Activated CD4-positive, alpha-beta T cell treated with anti-CD3 and anti-CD28 coated beads, Interleukin-2, amount 10 ng/mL, durations not matched to agents 24 days and 14 days (primary cell): ENCODE results near the gene NSUN3. TPM values are rescaled to one million over a fixed set of nuclear protein-coding genes. Genes with fewer than 3 reads are reported as not detected.
"Not testable (repeated sequence)": the region's sequence is repeated elsewhere in the genome, so short reads cannot be mapped to it uniquely, and the experiment has no call there.

Experiments used
- DNase-seq: peaks from one replicate; pipeline ENCODE4 v3.0.0; 2022
- H3K27ac Mint-ChIP-seq: one replicate; pipeline ENCODE4 v1.8.0; 2022; ENCODE audit warnings: mild to moderate bottlenecking, mixed read lengths
- H3K27me3 Mint-ChIP-seq: one replicate; pipeline ENCODE4 v1.8.0; 2022; ENCODE audit warnings: mixed read lengths
- H3K36me3 Mint-ChIP-seq: one replicate; pipeline ENCODE4 v1.8.0; 2022; ENCODE audit warnings: low read depth, mild to moderate bottlenecking, mixed read lengths
- H3K4me1 Mint-ChIP-seq: one replicate; pipeline ENCODE4 v1.8.0; 2021; ENCODE audit warnings: mixed read lengths
- H3K4me3 Mint-ChIP-seq: one replicate; pipeline ENCODE4 v1.8.0; 2022; ENCODE audit warnings: mild to moderate bottlenecking, moderate library complexity, mixed read lengths
- H3K9me3 Mint-ChIP-seq: one replicate; pipeline ENCODE4 v1.8.0; 2021; ENCODE audit warnings: mixed read lengths
- intact Hi-C: fragments of 100-400 bp; cut with micrococcal nuclease; formaldehyde crosslinking; loops from one replicate; pipeline ENCODE4 v1.15.1; 2023
- total RNA-seq: library from RNA; stranded (reverse); gene quantifications from 2 replicates; pipeline ENCODE4 v1.2.3, GENCODE V29; 2022

The NSUN3 gene
- total RNA-seq: 15.3 and 17.9 TPM in 2 replicates

- peak; percentile 95 for DNase-seq
- H3K36me3 Mint-ChIP-seq: peaks cover 49% of the 10 kb centered on the region
Measured at GRCh38 chr3:94062513-94063404, at the start of gene NSUN3, which contains the start of gene DHFR2. TSS of gene NSUN3 (plus strand) at chr3:94063061. CDS start at chr3:94063127, 66 bp downstream. TSS of gene DHFR2 (minus strand) at chr3:94062916. CDS start at chr3:94061511, 1,405 bp downstream.

GRCh38 chr3:94015025-94015424, 47.8 kb upstream of the NSUN3 start:
- Mint-ChIP-seq H3K9me3 (peaks cover 11% of the 10 kb centered on the region), H3K27ac (peak overlapping the region; percentile 44)

More at GRCh38 chr3:94062513-94063404, at the start of gene NSUN3, which contains the start of gene DHFR2:
- Mint-ChIP-seq H3K27ac (peak within 1 kb of the TSS; percentile 99), H3K9me3 (peaks cover 6% of the 10 kb centered on the region), H3K4me3 (peak within 1 kb of the TSS; percentile 98), H3K4me1 (peaks cover 43% of the 10 kb centered on the region), H3K27me3 (no peaks in the 10 kb centered on the region)
- intact Hi-C loops: loop anchor here (1.0 kb wide), 3 partner anchors 8 to 82 kb away; partner anchors contain the start of gene ARL13B

DNA sequence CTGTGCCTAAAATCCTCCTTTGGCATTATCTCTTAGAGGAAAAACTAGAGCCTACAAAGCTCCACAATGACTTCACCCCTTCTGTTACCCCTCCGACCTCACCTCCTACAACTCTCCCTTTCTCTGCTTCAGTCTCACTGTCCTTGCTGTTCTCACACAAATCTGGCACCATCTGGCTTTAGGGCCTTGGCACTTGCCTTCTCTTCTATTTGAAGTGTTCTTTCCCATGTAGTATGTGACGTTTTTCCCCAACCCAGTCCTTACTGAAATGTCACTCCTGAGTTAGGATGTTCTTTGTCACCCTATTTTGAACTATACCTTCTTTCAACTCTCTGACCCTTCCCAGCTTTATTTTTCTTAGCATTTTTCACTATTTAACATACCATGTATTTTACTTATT, 43.2 kb upstream of the NSUN3 start:
- H3K27ac Mint-ChIP-seq: no peak overlapping the region
- H3K4me3 Mint-ChIP-seq: no peak overlapping the region
- H3K36me3 Mint-ChIP-seq: peaks cover 5% of the 10 kb centered on the region
- intact Hi-C loops: no loop called here
- peaks cover 6% of the 10 kb centered on the region for H3K4me1 Mint-ChIP-seq
- no peaks in the 10 kb centered on the region for H3K27me3 Mint-ChIP-seq
- peaks cover 5% of the 10 kb centered on the region for H3K9me3 Mint-ChIP-seq
- no peak for DNase-seq

More at GRCh38 chr3:94015025-94015424, 47.8 kb upstream of the NSUN3 start:
- Mint-ChIP-seq H3K4me1 (peaks cover 27% of the 10 kb centered on the region), H3K27me3 (no peaks in the 10 kb centered on the region), H3K4me3 (no peak overlapping the region), H3K36me3 (peaks cover 9% of the 10 kb centered on the region)
- DNase-seq: no peak
- intact Hi-C loops: no loop called here

DNA sequence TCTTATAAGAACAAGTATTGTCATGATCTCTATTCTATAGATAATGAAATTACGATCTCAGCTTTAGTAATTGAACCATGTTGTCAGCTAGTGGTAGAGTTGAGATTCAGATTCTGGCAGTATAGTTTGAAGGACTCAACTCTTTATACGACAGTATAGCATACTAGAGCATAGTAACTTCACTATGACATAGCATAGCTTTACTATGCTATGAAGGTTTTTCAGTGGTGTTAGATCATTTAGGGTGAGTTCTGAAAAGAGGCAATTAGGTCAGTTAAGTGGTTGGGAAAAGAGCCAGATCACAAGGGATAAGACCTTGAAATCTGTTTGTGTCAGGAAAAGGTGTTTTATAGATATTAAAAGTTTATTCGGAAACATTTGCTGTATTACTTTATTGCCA, 42.6 kb upstream of the NSUN3 start:
- intact Hi-C loops: no loop called here
- Mint-ChIP-seq H3K27me3 (no peaks in the 10 kb centered on the region), H3K4me1 (no peaks in the 10 kb centered on the region), H3K4me3 (no peak overlapping the region), H3K36me3 (no peaks in the 10 kb centered on the region), H3K27ac (no peak overlapping the region), H3K9me3 (no peaks in the 10 kb centered on the region)
- no peak for DNase-seq

DNA sequence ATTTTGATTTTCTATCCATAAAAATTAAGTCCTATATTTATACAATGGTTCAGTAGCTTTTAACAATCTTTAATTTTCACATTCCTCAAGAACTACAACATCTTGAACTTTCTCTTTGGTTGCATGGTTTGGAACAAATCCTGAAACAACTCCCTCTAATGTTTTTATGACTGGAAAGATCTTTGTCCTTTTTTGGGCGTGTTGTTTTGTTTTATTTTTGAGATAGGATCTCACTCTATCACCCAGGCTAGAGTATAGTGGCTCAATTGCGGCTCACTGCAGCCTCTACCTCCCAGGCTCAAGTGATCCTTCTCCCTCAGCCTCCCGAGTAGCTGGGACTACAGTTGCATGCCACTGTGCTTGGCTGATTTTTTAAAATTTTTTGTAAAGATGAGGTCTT, 38.5 kb upstream of the NSUN3 start:
- no peaks in the 10 kb centered on the region for H3K27me3 Mint-ChIP-seq
- no peak overlapping the region for H3K4me3 Mint-ChIP-seq
- no peak for DNase-seq
- no peaks in the 10 kb centered on the region for H3K4me1 Mint-ChIP-seq
- no peaks in the 10 kb centered on the region for H3K36me3 Mint-ChIP-seq
- H3K27ac Mint-ChIP-seq: no peak overlapping the region
- intact Hi-C loops: no loop called here
- no peaks in the 10 kb centered on the region for H3K9me3 Mint-ChIP-seq

GRCh38 chr3:94026623-94027022, 36.2 kb upstream of the NSUN3 start:
- Mint-ChIP-seq H3K36me3 (no peaks in the 10 kb centered on the region), H3K27me3 (no peaks in the 10 kb centered on the region), H3K9me3 (no peaks in the 10 kb centered on the region), H3K27ac (no peak overlapping the region), H3K4me3 (no peak overlapping the region), H3K4me1 (no peaks in the 10 kb centered on the region)
- intact Hi-C loops: no loop called here
- DNase-seq: no peak

DNA sequence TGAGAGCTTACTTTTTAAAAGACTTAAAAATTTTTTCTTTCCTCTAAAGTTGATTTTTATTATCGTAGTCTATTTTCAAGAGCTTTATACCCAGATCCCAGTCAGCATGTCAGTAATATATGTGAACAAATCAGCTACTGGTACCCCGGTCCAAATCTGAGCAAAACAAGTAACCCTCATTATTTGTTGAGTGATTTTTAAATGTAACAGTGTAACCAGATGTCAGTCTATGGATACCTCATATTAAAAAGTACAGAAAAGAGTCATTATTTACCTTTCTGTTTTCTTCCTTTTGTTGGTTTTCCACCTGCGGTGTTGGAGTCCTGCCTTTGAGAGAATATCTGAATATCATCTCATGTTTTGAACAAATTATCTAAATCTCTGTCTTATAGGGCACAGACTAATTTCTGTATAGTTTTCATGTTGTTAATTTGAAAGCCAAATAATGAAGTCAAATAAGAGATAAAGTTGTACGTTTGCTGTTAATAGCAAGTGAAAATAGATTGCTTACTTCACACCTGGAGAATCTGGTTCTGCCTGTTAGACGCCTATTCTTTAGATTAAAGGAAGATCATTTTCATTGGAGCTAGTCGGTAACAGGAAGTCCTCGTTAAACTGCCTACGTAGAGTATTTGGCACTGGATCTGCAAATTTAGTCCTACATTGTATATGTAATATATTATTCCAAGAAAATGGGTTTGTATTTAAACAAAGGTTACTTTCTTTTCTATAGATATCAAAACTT, 34.6 kb upstream of the NSUN3 start, which contains the start of gene STX19:
Gene STX19 (minus strand): TSS at position 505 of the 745 bp plus-strand sequence. CDS start 13,328 bp downstream, outside the sequence.
- Mint-ChIP-seq H3K9me3 (no peaks in the 10 kb centered on the region), H3K27ac (no peak within 1 kb of the TSS), H3K36me3 (no peaks in the 10 kb centered on the region), H3K27me3 (no peaks in the 10 kb centered on the region), H3K4me3 (no peak within 1 kb of the TSS), H3K4me1 (no peaks in the 10 kb centered on the region)
- no peak for DNase-seq
- intact Hi-C loops: no loop called here

DNA sequence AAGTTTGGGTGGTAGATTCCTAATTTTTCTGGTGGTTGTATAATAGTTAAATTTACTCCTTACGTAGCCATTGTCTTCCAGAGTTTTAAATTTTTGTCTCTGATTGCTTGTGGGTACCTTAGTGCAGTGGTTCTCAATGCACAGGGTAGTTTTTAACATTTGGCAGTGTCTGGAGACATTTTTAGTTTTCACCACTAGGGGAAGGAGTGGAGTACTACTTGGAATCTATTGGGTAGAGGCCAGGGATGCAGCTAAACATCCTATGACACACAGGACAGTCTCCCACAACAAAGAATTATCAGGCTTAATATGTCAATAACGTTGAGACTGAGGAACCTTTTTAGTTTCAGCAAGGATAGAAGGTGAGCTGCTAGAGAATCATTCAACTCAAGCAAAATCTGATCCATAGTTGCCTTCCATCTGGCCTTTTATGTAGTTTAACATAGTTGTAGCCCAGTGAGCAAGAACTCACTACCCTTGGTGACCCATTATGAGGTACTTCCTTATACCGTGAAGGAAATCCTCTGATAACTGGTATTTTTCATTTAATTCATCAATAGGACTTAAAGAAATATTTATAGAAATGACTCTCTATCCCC, 25.9 kb upstream of the NSUN3 start:
- no peaks in the 10 kb centered on the region for H3K9me3 Mint-ChIP-seq
- H3K36me3 Mint-ChIP-seq: peaks cover 3% of the 10 kb centered on the region
- no peak for DNase-seq
- H3K27ac Mint-ChIP-seq: no peak overlapping the region
- no peaks in the 10 kb centered on the region for H3K4me1 Mint-ChIP-seq
- no peaks in the 10 kb centered on the region for H3K27me3 Mint-ChIP-seq
- intact Hi-C loops: no loop called here
- no peak overlapping the region for H3K4me3 Mint-ChIP-seq

DNA sequence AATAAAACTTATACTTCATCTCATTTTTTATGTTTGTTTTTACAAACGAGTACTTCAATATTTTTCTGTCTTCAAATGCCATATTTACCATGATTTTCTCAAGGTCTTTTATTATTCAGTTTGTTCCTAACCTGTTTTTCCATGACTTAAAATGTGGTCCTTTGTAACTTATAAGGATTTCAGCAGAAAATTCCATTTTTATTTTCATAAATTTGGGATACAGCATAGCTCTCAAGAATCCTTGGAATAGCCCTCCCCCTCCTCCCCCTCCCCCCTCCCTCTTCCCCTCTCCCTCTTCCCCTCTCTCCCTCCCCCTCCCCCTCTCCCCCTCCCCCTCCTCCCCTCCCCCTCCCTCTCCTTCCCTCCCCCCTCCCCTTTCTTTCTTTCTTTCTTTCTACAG, 19.6 kb upstream of the NSUN3 start:
- Mint-ChIP-seq H3K36me3 (peaks cover 16% of the 10 kb centered on the region), H3K4me3 (no peak overlapping the region), H3K4me1 (no peaks in the 10 kb centered on the region), H3K27ac (peak overlapping the region; percentile 41), H3K27me3 (no peaks in the 10 kb centered on the region), H3K9me3 (peaks cover 3% of the 10 kb centered on the region)
- intact Hi-C loops: loop anchor here (2.0 kb wide), 1 partner anchor 32 kb away; no protein-coding TSS in a partner anchor
- DNase-seq: no peak

DNA sequence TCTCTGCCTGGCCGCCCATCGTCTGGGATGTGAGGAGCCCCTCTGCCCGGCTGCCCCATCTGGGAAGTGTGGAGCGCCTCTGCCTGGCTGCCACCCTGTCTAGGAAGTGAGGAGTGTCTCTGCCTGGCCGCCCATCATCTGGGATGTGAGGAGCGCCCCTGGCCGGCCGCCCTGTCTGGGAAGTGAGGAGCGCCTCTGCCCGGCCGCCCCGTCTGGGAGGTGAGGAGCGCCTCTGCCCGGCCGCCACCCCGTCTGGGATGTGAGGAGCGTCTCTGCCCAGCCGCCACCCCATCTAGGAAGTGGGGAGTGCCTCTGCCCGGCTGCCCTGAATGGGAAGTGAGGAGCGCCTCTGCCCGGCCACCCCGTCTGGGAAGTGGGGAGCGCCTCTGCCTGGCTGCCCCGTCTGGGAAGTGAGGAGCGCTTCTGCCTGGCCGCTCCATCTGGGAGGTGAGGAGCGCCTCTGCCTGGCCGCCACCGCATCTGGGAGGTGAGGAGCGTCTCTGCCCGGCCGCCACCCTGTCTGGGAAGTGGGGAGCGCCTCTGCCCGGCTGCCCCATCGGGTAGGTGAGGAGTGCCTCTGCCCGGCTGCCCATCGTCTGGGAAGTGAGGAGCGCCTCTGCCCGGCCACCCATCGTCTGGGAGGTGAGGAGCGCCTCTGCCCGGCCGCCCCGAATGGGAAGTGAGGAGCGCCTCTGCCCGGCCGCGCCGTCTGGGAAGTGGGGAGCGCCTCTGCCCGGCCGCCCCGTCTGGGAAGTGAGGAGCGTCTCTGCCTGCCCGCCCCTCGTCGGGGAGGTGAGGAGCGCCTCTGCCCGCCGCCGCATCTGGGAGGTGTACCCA, 18.5 kb upstream of the NSUN3 start:
- H3K36me3 Mint-ChIP-seq: peaks cover 16% of the 10 kb centered on the region

DNA sequence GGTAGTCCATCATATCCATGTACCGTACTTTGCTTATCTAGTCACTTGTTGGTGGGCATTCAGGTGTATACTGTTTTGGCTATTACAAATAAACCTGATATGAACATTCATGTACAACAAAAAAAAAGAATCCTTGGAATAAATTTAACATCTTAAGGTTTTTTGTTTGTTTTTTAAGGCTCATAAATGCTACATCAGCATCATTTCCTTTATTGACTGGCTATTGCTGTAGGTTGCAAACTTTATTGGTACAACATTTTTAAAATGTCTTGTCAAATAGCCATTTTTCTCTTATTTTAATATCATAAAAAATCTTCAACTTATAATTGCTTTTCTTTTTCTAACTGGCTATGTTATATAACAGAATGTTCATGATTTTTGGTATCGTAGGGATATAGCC, 16.3 kb upstream of the NSUN3 start:
- Mint-ChIP-seq H3K27me3 (no peaks in the 10 kb centered on the region), H3K4me1 (no peaks in the 10 kb centered on the region), H3K4me3 (no peak overlapping the region), H3K27ac (no peak overlapping the region), H3K9me3 (peaks cover 3% of the 10 kb centered on the region), H3K36me3 (peaks cover 14% of the 10 kb centered on the region)
- DNase-seq: no peak
- intact Hi-C loops: no loop called here

More for the DNA sequence above, 18.5 kb upstream of the NSUN3 start:
- H3K27ac Mint-ChIP-seq, H3K4me3 Mint-ChIP-seq, H3K27me3 Mint-ChIP-seq, DNase-seq, H3K9me3 Mint-ChIP-seq, H3K4me1 Mint-ChIP-seq, intact Hi-C loops: not testable (repeated sequence)

DNA sequence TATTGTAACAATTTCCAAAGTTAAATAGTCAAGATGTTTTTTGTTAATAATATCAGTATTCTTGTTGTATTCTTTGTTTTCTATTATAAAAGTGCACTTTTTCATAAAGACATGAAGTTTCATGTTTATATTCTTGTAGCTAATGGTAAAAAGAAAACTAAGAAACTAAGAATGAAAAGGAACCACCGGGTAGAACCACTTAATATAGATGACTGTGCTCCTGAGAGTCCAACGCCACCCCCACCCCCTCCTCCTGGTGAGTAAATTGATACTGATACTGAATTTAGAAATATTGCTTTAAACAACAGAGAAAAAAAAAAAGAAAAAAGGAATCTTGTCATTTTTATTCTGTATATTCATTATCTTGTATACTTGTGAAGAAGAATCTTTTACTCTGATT, 13.6 kb upstream of the NSUN3 start:
- Mint-ChIP-seq H3K9me3 (no peaks in the 10 kb centered on the region), H3K4me1 (no peaks in the 10 kb centered on the region), H3K36me3 (peaks cover 6% of the 10 kb centered on the region), H3K27ac (no peak overlapping the region), H3K27me3 (no peaks in the 10 kb centered on the region), H3K4me3 (no peak overlapping the region)
- no peak for DNase-seq
- intact Hi-C loops: no loop called here

GRCh38 chr3:94050546-94050945, 12.3 kb upstream of the NSUN3 start:
- H3K9me3 Mint-ChIP-seq: no peaks in the 10 kb centered on the region
- intact Hi-C loops: no loop called here
- H3K4me1 Mint-ChIP-seq: no peaks in the 10 kb centered on the region
- DNase-seq: no peak
- H3K4me3 Mint-ChIP-seq: no peak overlapping the region
- no peak overlapping the region for H3K27ac Mint-ChIP-seq
- no peaks in the 10 kb centered on the region for H3K27me3 Mint-ChIP-seq
- no peaks in the 10 kb centered on the region for H3K36me3 Mint-ChIP-seq
